Bronchial epithelial cell (primary cell): Measurements from ENCODE around the gene GPR15. TPM values are rescaled to one million over a fixed set of nuclear protein-coding genes. Genes with fewer than 3 reads are reported as not detected.
A peak's percentile ranks its signal among the peaks of the same experiment; 100 is the strongest.

Source experiments
- DNase-seq: peaks from one replicate; pipeline ENCODE4 v3.0.0-alpha.2; 2010; ENCODE audit warnings: low read depth
- FAIRE-seq: peaks from 2 replicates; lab custom pipeline; 2011; peaks lifted over from hg19 to GRCh38; lab: Jason Lieb, UNC
- H3K27me3 ChIP-seq: 2 replicates; pipeline ENCODE4 v1.5.1; 2011; ENCODE audit warnings: low read length; ENCODE audit not compliant: control insufficient read depth, insufficient read depth
- H3K36me3 ChIP-seq: 2 replicates; pipeline ENCODE4 v1.5.1; 2011; ENCODE audit warnings: low read length; ENCODE audit not compliant: control insufficient read depth, insufficient read depth
- H3K4me3 ChIP-seq: 2 replicates; pipeline ENCODE4 v1.5.1; 2011; ENCODE audit warnings: mild to moderate bottlenecking, low read depth, low read length, control low read depth
- CTCF ChIP-seq: IDR thresholded peaks from 2 replicates; pipeline ENCODE4 v1.5.1; 2011; ENCODE audit warnings: mild to moderate bottlenecking, moderate library complexity, low read length, control low read depth, inconsistent platforms; ENCODE audit not compliant: insufficient read depth, severe bottlenecking
- total RNA-seq: library from RNA; depleted of rRNA; stranded (reverse); fragments of >200 nt; gene quantifications from 2 replicates; pipeline ENCODE4 v1.2.1, GENCODE V29; 2014

GPR15 gene
- total RNA-seq, 1 donor from 2014 or later = not detected

- TF ChIP-seq CTCF = no peak
- FAIRE-seq (peak; percentile 18), DNase-seq (peak; percentile 54)
- Histone ChIP-seq H3K36me3 (peaks cover 2% of the 10 kb centered on the region), H3K4me3 (no peak overlapping the region), H3K27me3 (no peaks in the 10 kb centered on the region)
Observed at GRCh38 chr3:98577178-98577895, 45.6 kb downstream of the GPR15 start.

- FAIRE-seq = no peak
Observed at GRCh38 chr3:98580401-98581386, 48.9 kb downstream of the GPR15 start.

GRCh38 chr3:98581474-98581873, 49.7 kb downstream of the GPR15 start:
- no peaks in the 10 kb centered on the region for H3K27me3 ChIP-seq
- no peak for TF ChIP-seq CTCF
- FAIRE-seq (no peak), DNase-seq (no peak)
- no peak overlapping the region for H3K4me3 ChIP-seq
- H3K36me3 ChIP-seq = peaks cover 9% of the 10 kb centered on the region

More at GRCh38 chr3:98580401-98581386, 48.9 kb downstream of the GPR15 start:
- no peak for DNase-seq
- TF ChIP-seq CTCF = no peak
- Histone ChIP-seq H3K27me3 (no peaks in the 10 kb centered on the region), H3K4me3 (no peak overlapping the region), H3K36me3 (peaks cover 8% of the 10 kb centered on the region)

GRCh38 chr3:98582042-98582441, 50.3 kb downstream of the GPR15 start:
- Histone ChIP-seq H3K27me3 (no peaks in the 10 kb centered on the region), H3K36me3 (peaks cover 9% of the 10 kb centered on the region), H3K4me3 (no peak overlapping the region)
- no peak for TF ChIP-seq CTCF
- no peak for DNase-seq
- no peak for FAIRE-seq

GRCh38 chr3:98583766-98584165, 52.0 kb downstream of the GPR15 start:
- Histone ChIP-seq H3K27me3 (no peaks in the 10 kb centered on the region), H3K4me3 (no peak overlapping the region), H3K36me3 (peaks cover 11% of the 10 kb centered on the region)
- TF ChIP-seq CTCF = no peak
- FAIRE-seq = no peak
- no peak for DNase-seq

Other genes starting within 250 kb of the GPR15 start
- not detected in 2 replicates for gene OR5H2, start 249.5 kb upstream of the GPR15 start, total RNA-seq
- gene OR5K4, start 178.1 kb upstream of the GPR15 start, total RNA-seq = not detected in 2 replicates
- gene OR5K3, start 141.3 kb upstream of the GPR15 start, total RNA-seq = not detected in 2 replicates
- not detected in 2 replicates for gene OR5K1, start 68.8 kb upstream of the GPR15 start, total RNA-seq
- not detected in 2 replicates for gene OR5K2, start 34.3 kb upstream of the GPR15 start, total RNA-seq
- 183 and 216 TPM in 2 replicates for gene CLDND1, start 9.1 kb upstream of the GPR15 start, total RNA-seq
- gene CPOX, start 61.6 kb downstream of the GPR15 start, total RNA-seq = 22.7 and 36.1 TPM in 2 replicates
- gene ST3GAL6, start 231.4 kb downstream of the GPR15 start, total RNA-seq = 2.9 and 5.4 TPM in 2 replicates